GM21360 (cell line): ENCODE measurements around the gene RAB13.
A peak's percentile ranks its signal among the peaks of the same experiment; 100 is the strongest.
"Not testable (repeated sequence)": the region's sequence is repeated elsewhere in the genome, so short reads cannot be mapped to it uniquely, and the experiment has no call there.

Experiments
- ATAC-seq: cut with Tn5 transposase; IDR thresholded peaks from one replicate; pipeline ENCODE4 v1.9.1; 2021; ENCODE audit warnings: mild to moderate bottlenecking, moderate library complexity; ENCODE audit not compliant: unreplicated experiment

The RAB13 gene

GRCh38 chr1:153985941-153986761, at the start of gene RAB13:
RAB13 (minus strand) TSS chr1:153986339; CDS start chr1:153986236, 103 bp downstream.
- ATAC-seq: no peak

DNA sequence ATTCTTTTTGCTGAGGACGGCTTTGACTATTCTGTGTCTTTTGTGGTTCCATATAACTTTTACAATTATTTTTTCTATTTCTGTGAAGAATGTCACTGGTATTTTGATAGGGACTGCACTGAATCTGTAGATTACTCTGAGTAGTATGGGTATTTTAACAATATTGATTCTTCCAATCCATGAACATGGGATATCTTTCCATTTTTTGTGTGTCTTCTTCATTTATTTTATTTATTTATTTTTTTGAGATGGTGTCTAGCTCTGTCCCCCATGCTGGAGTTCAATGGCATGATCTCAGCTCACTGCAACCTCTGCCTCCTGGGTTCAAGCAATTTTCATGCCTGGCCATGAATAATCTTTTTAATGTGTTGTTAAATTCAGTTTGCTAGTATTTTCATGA, 47.6 kb upstream of the RAB13 start:
- not testable (repeated sequence) for ATAC-seq

- ATAC-seq: no peak
Measured at GRCh38 chr1:154019940-154020339, 33.8 kb upstream of the RAB13 start.

DNA sequence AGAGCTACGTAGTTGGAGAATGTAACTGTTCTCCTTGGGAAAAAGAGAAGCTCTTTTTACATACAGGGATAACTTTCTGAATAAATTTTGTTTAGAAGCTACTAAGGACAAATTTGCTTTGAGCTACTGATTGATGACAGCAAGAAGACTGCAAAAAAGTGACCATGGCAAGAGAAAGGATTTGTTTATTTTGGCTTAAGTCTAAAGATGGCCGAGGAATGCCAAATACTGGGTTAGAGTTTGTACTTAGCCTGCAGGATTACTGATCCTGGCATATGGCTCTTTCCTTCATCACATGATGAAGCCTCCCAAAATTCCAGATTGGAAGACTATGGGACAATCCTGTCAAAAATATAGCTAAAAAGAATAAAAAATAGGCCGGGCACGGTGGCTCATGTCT, 33.1 kb upstream of the RAB13 start:
- no peak for ATAC-seq

- ATAC-seq: no peak
Measured at GRCh38 chr1:154014154-154014907, 28.2 kb upstream of the RAB13 start.

GRCh38 chr1:154012543-154012942, 26.4 kb upstream of the RAB13 start:
- not testable (repeated sequence) for ATAC-seq

- ATAC-seq: no peak
Measured at GRCh38 chr1:154012129-154012528, 26.0 kb upstream of the RAB13 start.

DNA sequence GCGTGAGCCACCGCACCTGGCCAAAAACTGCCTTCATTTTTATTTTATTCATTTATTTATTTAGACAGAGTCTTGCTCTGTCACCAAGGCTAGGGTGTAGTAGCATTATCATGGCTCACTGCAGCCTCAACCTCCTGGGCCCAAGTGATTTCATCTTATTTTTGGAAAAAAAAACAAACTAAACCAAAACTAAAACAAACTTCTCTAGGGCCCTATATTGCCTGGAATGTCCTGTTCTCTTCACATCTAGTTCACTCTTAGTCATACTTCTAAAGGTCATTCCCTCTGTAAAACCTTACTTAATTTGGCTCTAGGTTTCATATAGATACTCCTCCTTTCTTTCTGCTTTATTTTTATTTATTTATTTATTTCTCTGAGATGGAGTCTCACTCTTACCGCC, 20.0 kb upstream of the RAB13 start:
- ATAC-seq: no peak

- no peak for ATAC-seq
Measured at GRCh38 chr1:154000420-154000819, 14.3 kb upstream of the RAB13 start.

DNA sequence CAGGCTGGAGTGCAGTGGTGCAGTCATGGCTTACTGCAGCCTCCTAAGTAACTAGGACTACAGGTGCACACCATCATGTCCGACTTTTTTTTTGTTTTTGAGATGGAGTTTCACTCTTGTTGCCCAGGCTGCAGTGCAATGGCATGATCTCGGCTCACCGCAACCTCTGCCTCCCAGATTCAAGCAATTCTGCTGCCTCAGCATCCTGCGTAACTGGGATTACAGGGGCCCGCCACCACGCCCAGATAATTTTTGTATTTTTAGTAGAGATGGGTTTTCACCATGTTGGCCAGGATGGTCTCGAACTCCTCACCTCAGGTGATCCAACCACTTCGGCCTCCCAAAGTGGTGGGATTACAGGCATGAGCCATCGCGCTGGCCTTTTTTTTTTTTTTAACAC, 10.7 kb upstream of the RAB13 start:
- ATAC-seq: not testable (repeated sequence)

GRCh38 chr1:153995640-153996039, 9.5 kb upstream of the RAB13 start:
- ATAC-seq: no peak

DNA sequence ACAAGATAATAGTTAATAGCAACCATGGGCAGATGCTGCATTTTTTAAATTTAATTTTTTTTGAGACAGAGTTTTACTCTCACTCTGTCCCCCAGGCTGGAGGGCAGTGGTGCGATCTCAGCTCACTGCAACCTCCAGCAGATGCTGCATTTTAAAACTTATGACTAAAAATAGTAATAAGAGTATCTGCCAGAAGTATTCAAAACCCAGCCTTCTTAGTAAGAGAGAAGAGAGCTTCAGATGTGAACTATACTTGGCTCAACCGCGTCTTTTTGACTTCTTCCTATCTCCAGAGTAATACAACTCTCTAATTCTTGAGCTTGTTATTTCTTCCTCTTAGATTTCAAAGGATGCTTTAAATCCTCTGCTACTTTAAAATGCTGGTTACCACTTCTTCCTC, 9.1 kb upstream of the RAB13 start:
- no peak for ATAC-seq

- ATAC-seq: no peak
Measured at GRCh38 chr1:153991806-153992205, 5.7 kb upstream of the RAB13 start.

DNA sequence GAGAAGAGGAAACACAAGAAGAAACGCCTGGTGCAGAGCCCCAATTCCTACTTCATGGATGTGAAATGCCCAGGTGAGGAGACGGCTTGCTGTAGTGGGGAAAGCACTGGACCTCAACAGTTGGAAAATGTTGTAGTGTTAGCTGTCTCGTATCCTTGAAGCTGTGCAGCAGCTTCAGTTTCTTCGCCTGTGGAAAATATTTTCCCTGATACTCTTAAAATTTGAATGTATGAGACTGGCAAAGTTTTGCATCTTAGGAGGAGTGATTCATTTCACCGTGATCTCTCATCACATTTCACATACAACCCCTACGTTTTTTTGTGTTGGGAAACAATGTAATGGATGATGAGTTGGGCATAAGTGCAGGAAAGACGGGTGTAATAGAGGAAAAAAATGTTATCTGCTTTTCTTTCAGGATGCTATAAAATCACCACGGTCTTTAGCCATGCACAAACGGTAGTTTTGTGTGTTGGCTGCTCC, 5.1 kb upstream of the RAB13 start:
- no peak for ATAC-seq

DNA sequence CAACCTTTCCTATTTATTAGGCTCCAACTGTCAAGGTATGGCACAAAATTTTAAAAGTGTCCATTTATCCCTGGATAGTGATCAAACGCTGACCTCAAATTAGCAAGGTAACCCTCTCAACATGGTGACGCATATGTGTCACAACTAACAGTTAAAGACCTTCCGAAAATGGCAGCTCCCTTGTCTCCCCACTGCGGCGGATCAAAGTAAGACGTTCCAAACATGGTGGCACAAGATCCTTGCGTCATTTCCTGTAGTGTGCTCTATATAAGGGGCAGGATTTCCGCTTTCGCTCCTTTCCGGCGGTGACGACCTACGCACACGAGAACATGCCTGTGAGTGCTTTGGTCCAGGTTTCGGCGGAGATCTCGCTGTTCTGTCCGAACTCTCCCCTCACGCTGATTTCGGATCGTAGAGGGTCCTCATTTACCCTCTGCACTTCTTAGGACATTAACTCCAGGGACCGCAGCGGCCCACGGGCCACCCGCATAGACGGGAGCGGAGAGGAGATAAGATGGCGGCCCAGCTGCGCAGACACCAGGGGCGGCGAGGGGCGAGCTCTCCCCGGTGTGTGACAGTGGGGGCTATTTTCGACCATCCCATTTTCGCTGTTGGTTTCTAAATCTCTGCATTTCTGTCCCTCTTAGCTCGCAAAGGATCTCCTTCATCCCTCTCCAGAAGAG, 4.5 kb upstream of the RAB13 start, which contains the start of gene RPS27:
TSS of gene RPS27 (plus strand) at position 295 of the 683 bp plus-strand sequence. CDS start at position 330, 35 bp downstream.
- peak; percentile 62 for ATAC-seq

DNA sequence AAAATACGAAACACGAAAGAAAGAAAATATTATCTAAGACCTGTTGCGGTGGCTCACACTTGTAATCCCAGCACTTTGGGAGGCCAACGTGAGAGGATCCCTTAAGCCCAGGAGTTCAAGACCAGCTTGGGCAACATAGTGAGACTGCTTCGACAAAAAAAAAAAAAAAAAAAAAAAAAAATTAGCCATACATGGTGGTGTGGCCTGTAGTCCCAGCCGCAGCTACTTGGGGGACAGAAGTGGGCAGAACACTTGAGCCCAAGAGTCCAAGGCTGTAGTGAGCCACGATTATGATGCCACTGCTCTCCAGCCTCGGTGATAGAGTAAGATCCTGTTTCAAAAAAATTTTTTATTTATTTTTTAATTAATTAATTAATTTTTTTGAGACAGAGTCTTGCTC, 1.5 kb upstream of the RAB13 start:
- ATAC-seq: no peak

- ATAC-seq: no peak
Measured at GRCh38 chr1:153985341-153985912, 712 bp downstream of the RAB13 start.

GRCh38 chr1:153984123-153984894, 1.8 kb downstream of the RAB13 start:
- ATAC-seq: no peak

GRCh38 chr1:153981735-153982134, 4.4 kb downstream of the RAB13 start:
- ATAC-seq: not testable (repeated sequence)

GRCh38 chr1:153979091-153979490, 7.0 kb downstream of the RAB13 start:
- not testable (repeated sequence) for ATAC-seq
